Spleen (tissue), 11 donors: ENCODE measurements around the gene ZNF333. TPM values are rescaled to one million over a fixed set of nuclear protein-coding genes. Genes with fewer than 3 reads are reported as not detected.

ENCODE experiments used
- DNase-seq: peaks from one replicate; pipeline ENCODE4 v3.0.0-alpha.2; 2020
- H3K27ac ChIP-seq, 8 donors: fragments of 200-600 bp; sonication (generic) in 7 of 8; 1 replicate in 4 of 8; 2 replicates in 4 of 8; pipeline versions ENCODE4 v1.5.0 to v1.8.0; 2016 to 2021; ENCODE audit warnings: inconsistent platforms in 4 of 8, mild to moderate bottlenecking in 4 of 8, moderate library complexity in 1 of 8
- H3K27me3 ChIP-seq, 7 donors: fragments of 200-600 bp; sonication (generic) in 6 of 7; replicated peaks in 1 of 7; 1 replicate in 4 of 7; 2 replicates in 3 of 7; pipeline versions ENCODE4 v1.5.0 to v1.8.0; 2016 to 2021; ENCODE audit warnings: inconsistent platforms in 3 of 7, mild to moderate bottlenecking in 1 of 7
- H3K36me3 ChIP-seq, 6 donors: fragments of 200-600 bp; sonication (generic) in 5 of 6; 1 replicate in 4 of 6; 2 replicates in 2 of 6; pipeline versions ENCODE4 v1.5.0 to v1.8.0; 2016 to 2021; ENCODE audit warnings: inconsistent platforms in 2 of 6
- H3K4me1 ChIP-seq, 6 donors: fragments of 200-600 bp; sonication (generic) in 5 of 6; 1 replicate in 3 of 6; 2 replicates in 3 of 6; pipeline versions ENCODE4 v1.5.0 to v1.8.0; 2016 to 2021; ENCODE audit warnings: inconsistent platforms in 3 of 6
- H3K4me3 ChIP-seq, 8 donors: fragments of 200-600 bp; sonication (generic) in 7 of 8; 1 replicate in 4 of 8; 2 replicates in 4 of 8; pipeline versions ENCODE4 v1.5.0 to v1.8.0; 2016 to 2021; ENCODE audit warnings: inconsistent platforms in 4 of 8, mild to moderate bottlenecking in 4 of 8, moderate library complexity in 2 of 8
- H3K9me3 ChIP-seq, 8 donors: fragments of 200-600 bp; sonication (generic) in 7 of 8; 1 replicate in 4 of 8; 2 replicates in 4 of 8; pipeline versions ENCODE4 v1.5.0 to v1.8.0; 2016 to 2021; ENCODE audit warnings: inconsistent platforms in 4 of 8
- POLR2A ChIP-seq, 3 donors: fragments of 450-650 bp; IDR thresholded peaks; one replicate each; pipeline ENCODE4 v1.5.1; 2017; ENCODE audit warnings: antibody characterized with exemption in 3 of 3, mild to moderate bottlenecking in 1 of 3
- POLR2AphosphoS5 ChIP-seq, 3 donors: sonication (generic); formaldehyde crosslinking; IDR thresholded peaks; one replicate each; pipeline ENCODE4 v1.5.1; 2017; ENCODE audit warnings: antibody characterized with exemption in 3 of 3
- WGBS, 5 donors: extraction: QIAGEN DNeasy Blood & Tissue Kit in 3 of 5; methylation state at CpG; one replicate each; pipeline versions ENCODE4 v1.1.5 to v1.1.7; 2013 to 2018; 5-methylcytosine and 5-hydroxymethylcytosine counted together
- intact Hi-C: fragments of 100-400 bp; cut with DNase I; formaldehyde crosslinking; loops from one replicate; pipeline ENCODE4 v1.15.0; 2023; ENCODE audit warnings: low total_unique reads
- polyA plus RNA-seq, 3 donors: library from polyadenylated mRNA; stranded (reverse); fragments of 200-250 nt; gene quantifications; one replicate each; pipeline ENCODE4 v1.2.1, GENCODE V29; 2013
- total RNA-seq, 7 donors: library from RNA; depleted of rRNA in 3 of 7; stranded (reverse); fragments of >200 nt in 3 of 7; fragmentation: NEBNext Ultra II Directional in 4 of 7; extraction: Animal tissue kit (Norgen Biotek cat#: 25700) in 4 of 7; gene quantifications; one replicate each; pipeline versions ENCODE4 v1.1.0 to v1.2.1, GENCODE V29; 2016 to 2021
- TF ChIP-seq, protein P1 (sequence below), 11 experiments: fragments of 200-600 bp in 7 of 11; fragments of 450-650 bp in 4 of 11; sonication (generic) in 4 of 11; IDR thresholded peaks in 8 of 11; conservative IDR thresholded peaks in 3 of 11; 1 replicate in 7 of 11; 2 replicates in 4 of 11; pipeline versions ENCODE4 v1.4.0 to v1.8.0; 2016 to 2021; ENCODE audit warnings: antibody characterized with exemption in 11 of 11, inconsistent platforms in 4 of 11, mild to moderate bottlenecking in 1 of 11
- donor health status: healthy with polysubstance abuse.
- donor health status: DM: no; HTN: no; CAD: no; lungs with moderate emphysema.
- donor health status: DM: no; HTN: no; CAD: no.
- donor health status: Bipolar disorder and iron deficiency.
- donor health status: healthy.
- donor health status: DM: no; HTN: no; CAD: no.
- donor health status: DM: yes; HTN: yes; CAD: no.

ZNF333 gene
- total and polyA plus RNA-seq, 10 donors, result 7.7 to 43.5 (median 30.8) TPM

DNA sequence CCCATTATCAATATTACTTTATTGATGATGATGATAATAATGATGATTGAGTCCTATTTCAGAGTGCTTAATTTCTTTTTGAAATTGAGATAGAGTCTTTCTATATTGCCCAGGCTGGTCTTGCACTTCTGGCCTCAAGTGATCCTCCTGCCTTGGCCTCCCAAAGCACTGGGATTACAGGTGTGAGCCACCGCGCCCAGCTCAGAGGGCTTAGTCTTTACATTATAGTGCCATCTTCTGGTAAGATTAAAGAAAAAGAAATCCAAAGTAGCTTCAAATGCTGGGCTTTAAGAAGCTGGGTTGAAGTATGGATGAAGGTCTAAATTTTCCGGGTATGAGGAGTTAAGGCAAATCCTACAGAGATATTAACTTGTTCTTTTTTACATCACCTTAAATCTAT is 3.4 kb upstream of the ZNF333 start:
- Histone ChIP-seq H3K4me3 (no peak overlapping the region), H3K9me3 (no peaks in the 10 kb centered on the region), H3K36me3 (no peaks in the 10 kb centered on the region), H3K4me1 (peaks cover 6 to 69% (median 25%) of the 10 kb centered on the region in 6 donors), H3K27me3 (no peaks in the 10 kb centered on the region), H3K27ac (no peak overlapping the region)
- 34 to 56% (median 37%) methylated on average over 3 of the region's 3 CpGs for WGBS, 5 donors
- intact Hi-C loops, result loop anchor here (5.0 kb wide), 1 partner anchor 114 kb away; the partner anchor contains the start of gene NDUFB7
- DNase-seq, result no peak
- TF ChIP-seq POLR2A (IDR thresholded peaks at IDR 0.05), result no peak
- TF ChIP-seq POLR2AphosphoS5 (IDR thresholded peaks at IDR 0.05), result no peak
- TF ChIP-seq, protein P1, sequence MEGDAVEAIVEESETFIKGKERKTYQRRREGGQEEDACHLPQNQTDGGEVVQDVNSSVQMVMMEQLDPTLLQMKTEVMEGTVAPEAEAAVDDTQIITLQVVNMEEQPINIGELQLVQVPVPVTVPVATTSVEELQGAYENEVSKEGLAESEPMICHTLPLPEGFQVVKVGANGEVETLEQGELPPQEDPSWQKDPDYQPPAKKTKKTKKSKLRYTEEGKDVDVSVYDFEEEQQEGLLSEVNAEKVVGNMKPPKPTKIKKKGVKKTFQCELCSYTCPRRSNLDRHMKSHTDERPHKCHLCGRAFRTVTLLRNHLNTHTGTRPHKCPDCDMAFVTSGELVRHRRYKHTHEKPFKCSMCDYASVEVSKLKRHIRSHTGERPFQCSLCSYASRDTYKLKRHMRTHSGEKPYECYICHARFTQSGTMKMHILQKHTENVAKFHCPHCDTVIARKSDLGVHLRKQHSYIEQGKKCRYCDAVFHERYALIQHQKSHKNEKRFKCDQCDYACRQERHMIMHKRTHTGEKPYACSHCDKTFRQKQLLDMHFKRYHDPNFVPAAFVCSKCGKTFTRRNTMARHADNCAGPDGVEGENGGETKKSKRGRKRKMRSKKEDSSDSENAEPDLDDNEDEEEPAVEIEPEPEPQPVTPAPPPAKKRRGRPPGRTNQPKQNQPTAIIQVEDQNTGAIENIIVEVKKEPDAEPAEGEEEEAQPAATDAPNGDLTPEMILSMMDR (IDR thresholded peaks at IDR 0.05 in 8 of 11, conservative IDR thresholded peaks at IDR 0.05 in 3 of 11), result peak in 7 of 11 experiments; percentile 35 to 61 (median 43)

DNA sequence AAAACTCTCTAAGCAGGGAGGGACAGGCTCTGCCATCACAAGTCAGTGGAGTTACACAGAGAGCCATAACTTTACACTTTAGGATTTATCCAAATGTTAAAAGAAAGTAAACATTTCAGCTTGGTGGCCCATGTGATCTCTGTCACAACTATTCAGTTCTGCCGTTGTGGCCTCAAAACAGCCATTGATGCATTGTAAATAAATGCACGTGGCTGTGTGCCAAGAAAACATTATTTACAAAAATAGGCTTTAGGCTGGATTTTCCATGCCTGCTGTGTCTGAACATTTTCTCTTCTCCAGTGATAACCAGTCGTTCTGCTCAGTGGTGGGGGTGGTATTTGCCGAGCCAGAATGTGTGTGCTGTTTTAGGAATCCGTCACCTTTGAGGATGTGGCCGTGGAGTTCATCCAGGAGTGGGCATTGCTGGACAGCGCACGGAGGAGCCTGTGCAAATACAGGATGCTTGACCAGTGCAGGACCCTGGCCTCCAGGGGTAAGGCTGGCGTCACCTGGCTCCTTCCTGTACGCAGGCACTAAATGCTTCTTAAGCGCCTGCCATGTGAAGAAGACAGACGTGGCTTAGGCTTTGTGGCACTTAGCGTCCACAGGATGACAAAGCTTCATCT is 4.9 kb downstream of the ZNF333 start:
- whole genome bisulfite sequencing, 5 donors, result 89 to 94% (median 91%) methylated on average over 12 to 13 of the region's 13 CpGs
- peaks cover 6 to 33% (median 13%) of the 10 kb centered on the region in 6 donors for H3K4me1 ChIP-seq
- intact Hi-C loops, result no loop called here
- peaks cover 3 to 67% (median 59%) of the 10 kb centered on the region in 6 donors for H3K36me3 ChIP-seq
- H3K27me3 ChIP-seq, result no peaks in the 10 kb centered on the region
- no peak for DNase-seq
- H3K9me3 ChIP-seq, result no peaks in the 10 kb centered on the region
- no peak overlapping the region for H3K27ac ChIP-seq
- no peak overlapping the region for H3K4me3 ChIP-seq
- no peak for TF ChIP-seq POLR2AphosphoS5 (IDR thresholded peaks at IDR 0.05)
- TF ChIP-seq, protein P1 (IDR thresholded peaks at IDR 0.05 in 8 of 11, conservative IDR thresholded peaks at IDR 0.05 in 3 of 11), result no peak

DNA sequence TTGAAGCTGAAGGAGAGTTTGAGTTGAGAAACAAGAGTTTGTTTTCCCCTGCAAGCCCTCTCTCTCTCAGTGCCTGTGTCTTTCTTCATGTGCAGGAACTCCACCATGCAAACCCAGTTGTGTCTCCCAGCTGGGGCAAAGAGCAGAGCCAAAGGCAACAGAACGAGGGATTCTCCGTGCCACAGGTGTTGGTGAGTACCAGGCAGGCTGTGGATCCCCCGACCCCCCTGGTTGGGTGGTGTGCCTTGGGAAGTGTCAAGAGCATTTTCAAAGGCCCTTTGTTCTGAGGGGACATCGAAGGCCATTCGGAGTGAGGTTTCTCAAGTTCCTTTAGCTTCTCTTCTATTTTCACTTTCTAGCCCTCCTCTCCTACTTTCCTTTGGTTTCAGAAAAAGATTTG is 5.6 kb downstream of the ZNF333 start:
- 94 to 99% (median 95%) methylated on average over 5 of the region's 5 CpGs for WGBS, 5 donors
- intact Hi-C loops, result no loop called here
- no peak overlapping the region for H3K4me3 ChIP-seq
- H3K9me3 ChIP-seq, result no peaks in the 10 kb centered on the region
- peaks cover 3 to 74% (median 66%) of the 10 kb centered on the region in 6 donors for H3K36me3 ChIP-seq
- peaks cover 6 to 29% (median 10%) of the 10 kb centered on the region in 6 donors for H3K4me1 ChIP-seq
- no peak overlapping the region for H3K27ac ChIP-seq
- no peak for DNase-seq
- no peak for TF ChIP-seq POLR2AphosphoS5 (IDR thresholded peaks at IDR 0.05)
- TF ChIP-seq, protein P1 (IDR thresholded peaks at IDR 0.05 in 8 of 11, conservative IDR thresholded peaks at IDR 0.05 in 3 of 11), result no peak
- TF ChIP-seq POLR2A (IDR thresholded peaks at IDR 0.05), result no peak
- no peaks in the 10 kb centered on the region for H3K27me3 ChIP-seq

DNA sequence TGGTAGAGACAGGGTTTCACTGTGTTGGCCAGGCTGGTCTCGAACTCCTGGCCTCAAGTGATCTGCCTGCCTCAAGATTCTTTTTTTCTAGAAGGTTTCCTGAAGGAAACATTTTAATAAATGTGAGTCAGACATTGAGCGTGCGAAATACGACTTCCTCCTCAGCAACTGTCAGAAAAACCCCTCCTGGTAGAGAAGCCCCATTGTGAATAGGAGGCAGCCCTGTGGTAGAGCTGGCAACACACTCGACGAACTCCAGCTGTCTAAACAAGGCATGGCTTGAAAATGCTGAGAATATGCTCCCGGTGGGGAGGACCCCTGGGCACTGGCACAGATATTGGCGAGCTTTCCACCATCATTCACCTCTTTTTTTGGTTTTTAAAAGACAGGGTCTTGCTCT is 9.8 kb downstream of the ZNF333 start:
- H3K4me3 ChIP-seq, result no peak overlapping the region
- intact Hi-C loops, result no loop called here
- 80 to 90% (median 81%) methylated on average over 8 of the region's 8 CpGs for WGBS, 5 donors
- H3K4me1 ChIP-seq, result no peaks in the 10 kb centered on the region
- TF ChIP-seq POLR2AphosphoS5 (IDR thresholded peaks at IDR 0.05) (no peak), POLR2A (IDR thresholded peaks at IDR 0.05) (no peak)
- TF ChIP-seq, protein P1 (IDR thresholded peaks at IDR 0.05 in 8 of 11, conservative IDR thresholded peaks at IDR 0.05 in 3 of 11), result no peak
- no peak for DNase-seq
- H3K27me3 ChIP-seq, result no peaks in the 10 kb centered on the region
- H3K36me3 ChIP-seq, result peaks cover 6 to 100% (median 96%) of the 10 kb centered on the region in 6 donors
- no peak overlapping the region for H3K27ac ChIP-seq
- H3K9me3 ChIP-seq, result peaks cover 0 to 10% (median 0%) of the 10 kb centered on the region in 8 donors
